Subcutaneous adipose tissue (tissue), 4 donors: ENCODE measurements around the gene PROSER3. TPM values are rescaled to one million over a fixed set of nuclear protein-coding genes. Genes with fewer than 3 reads are reported as not detected.

Experiments used
- CTCF ChIP-seq: fragments of 450-650 bp; IDR thresholded peaks from one replicate; pipeline ENCODE4 v1.5.1; 2016; ENCODE audit warnings: low read depth, mild to moderate bottlenecking, control low read depth, antibody characterized with exemption, moderate library complexity
- total RNA-seq, 4 donors: library from RNA; depleted of rRNA; stranded (reverse); fragments of >200 nt; gene quantifications; one replicate each; pipeline ENCODE4 v1.1.0, GENCODE V29; 2016

PROSER3 gene
- total RNA-seq, 4 donors from 2014 or later, result 2.8 to 5.7 (median 3.5) TPM

- TF ChIP-seq CTCF, result no peak
Measured at GRCh38 chr19:35746531-35746930, 11.4 kb upstream of the PROSER3 start.

- TF ChIP-seq CTCF, result no peak
Measured at GRCh38 chr19:35748106-35749020, 9.6 kb upstream of the PROSER3 start, which contains the start of gene LIN37. Gene LIN37 (plus strand): TSS chr19:35748576. CDS start chr19:35748725, 149 bp downstream.

GRCh38 chr19:35750167-35750566 lies 7.8 kb upstream of the PROSER3 start:
- no peak for TF ChIP-seq CTCF

GRCh38 chr19:35751839-35752745 lies 5.9 kb upstream of the PROSER3 start:
- no peak for TF ChIP-seq CTCF

- no peak for TF ChIP-seq CTCF
Measured at GRCh38 chr19:35752746-35753350, 5.1 kb upstream of the PROSER3 start.

GRCh38 chr19:35753634-35754369 lies 4.2 kb upstream of the PROSER3 start:
- no peak for TF ChIP-seq CTCF
